ENCODE measurements around the gene RUVBL2.
A peak's percentile ranks its signal among the peaks of the same experiment; 100 is the strongest.

RUVBL2 gene

DNA sequence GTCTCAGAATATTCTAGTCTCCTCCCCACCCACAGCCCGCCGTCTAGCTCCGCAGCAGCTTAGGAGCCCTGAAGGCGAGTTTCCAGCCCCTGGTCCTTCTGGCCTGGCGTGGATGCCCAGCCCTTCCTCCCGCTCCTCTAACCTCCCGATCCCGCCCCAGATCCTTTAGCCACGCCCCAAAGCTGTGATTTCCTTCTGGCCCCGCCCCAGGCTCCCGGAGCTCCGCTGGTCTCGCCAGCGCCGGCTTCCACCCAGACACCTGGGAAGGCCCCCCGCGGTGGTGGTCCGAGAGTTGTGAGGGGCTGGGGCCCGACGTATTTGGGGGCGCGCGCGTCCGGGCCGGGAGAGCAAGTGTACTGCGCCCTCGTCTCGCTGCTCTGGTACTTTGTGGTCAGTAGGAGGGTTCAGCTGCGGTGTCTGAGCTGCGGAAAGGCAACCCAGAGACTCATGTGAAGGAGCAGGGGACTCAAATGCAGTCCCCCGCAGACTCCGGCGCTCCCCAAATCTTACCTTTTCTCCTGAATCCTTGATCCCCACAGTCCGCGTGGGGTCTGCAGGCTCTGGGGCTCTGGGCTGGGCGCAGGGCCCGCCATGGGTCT lies 64.0 kb downstream of the RUVBL2 start, which contains the start of gene CGB7:
TSS of gene CGB7 (minus strand) at position 114 of the 599 bp plus-strand sequence. CDS start 2,374 bp downstream, outside the sequence.
- Histone ChIP-seq H3K4me1 (ENCODE audit: control insufficient read depth in 2 of 2, insufficient read depth in 2 of 2, low read length in 2 of 2) (peaks cover 11 to 20% of the 10 kb centered on the region in 2 donors), H3K9ac (ENCODE audit: low read depth in 1 of 2, low read length in 2 of 2) (peak within 1 kb of the TSS in 1 of 2 donors; percentile 19), H3K36me3 (ENCODE audit: control insufficient read depth in 2 of 2, insufficient read depth in 2 of 2, low read length in 2 of 2) (no peaks in the 10 kb centered on the region), H3K27ac (ENCODE audit: low read depth in 2 of 2, low read length in 2 of 2) (no peak within 1 kb of the TSS), H3K4me3 (ENCODE audit: low read length in 2 of 2) (peak within 1 kb of the TSS; percentile 59 to 65), H3K9me3 (ENCODE audit: control insufficient read depth in 2 of 2, low read length in 2 of 2) (no peaks in the 10 kb centered on the region), H3K27me3 (ENCODE audit: control insufficient read depth in 2 of 2, insufficient read depth in 2 of 2, low read length in 2 of 2) (peaks cover 18 to 24% of the 10 kb centered on the region in 2 donors)

DNA sequence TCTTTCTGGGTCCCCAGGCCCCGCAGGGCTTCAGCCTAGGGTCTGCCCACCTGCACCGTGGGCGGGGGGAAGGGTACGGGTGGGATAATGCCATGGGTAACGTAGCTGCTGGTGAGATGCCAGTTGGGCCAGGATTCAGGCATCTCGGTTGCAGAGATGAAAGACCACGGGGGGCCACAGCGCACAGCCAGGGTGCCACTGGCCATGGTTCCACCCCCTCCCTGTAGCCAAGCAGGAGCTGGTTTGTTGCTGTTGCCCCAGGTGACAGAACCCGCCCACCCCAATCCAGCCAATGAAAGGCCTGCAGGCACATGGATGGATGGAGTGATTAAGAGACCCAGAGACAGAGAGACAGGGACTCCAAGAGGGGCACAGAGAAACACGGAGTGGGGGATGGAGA lies 64.9 kb downstream of the RUVBL2 start:
- Histone ChIP-seq H3K27me3 (ENCODE audit: control insufficient read depth in 2 of 2, insufficient read depth in 2 of 2, low read length in 2 of 2) (peaks cover 18 to 24% of the 10 kb centered on the region in 2 donors), H3K4me1 (ENCODE audit: control insufficient read depth in 2 of 2, insufficient read depth in 2 of 2, low read length in 2 of 2) (peaks cover 11 to 20% of the 10 kb centered on the region in 2 donors)

DNA sequence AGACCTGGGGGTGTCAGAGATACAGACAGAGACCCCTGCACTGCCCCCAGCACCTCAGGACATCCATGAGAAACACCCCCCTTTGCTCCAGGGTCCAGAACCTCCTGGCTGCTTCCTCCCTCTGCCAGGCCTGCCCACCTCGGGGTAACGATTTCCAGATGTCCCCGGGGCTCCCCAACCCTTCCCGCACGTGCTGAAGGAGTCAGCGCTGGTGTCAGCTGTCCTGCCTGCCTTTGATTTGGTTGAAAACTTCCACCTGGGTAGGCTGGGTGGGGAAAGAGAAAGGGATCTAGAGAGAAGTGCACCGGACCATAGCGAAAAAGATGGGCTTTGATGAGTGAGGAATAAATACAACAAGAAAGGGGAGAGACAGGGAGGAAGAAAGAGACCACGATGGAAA lies 65.4 kb downstream of the RUVBL2 start:
- Histone ChIP-seq H3K4me1 (ENCODE audit: control insufficient read depth in 2 of 2, insufficient read depth in 2 of 2, low read length in 2 of 2) (peaks cover 11 to 20% of the 10 kb centered on the region in 2 donors), H3K9me3 (ENCODE audit: control insufficient read depth in 2 of 2, low read length in 2 of 2) (no peaks in the 10 kb centered on the region), H3K4me3 (ENCODE audit: low read length in 2 of 2) (no peak overlapping the region), H3K9ac (ENCODE audit: low read depth in 1 of 2, low read length in 2 of 2) (no peak overlapping the region), H3K27ac (ENCODE audit: low read depth in 2 of 2, low read length in 2 of 2) (no peak overlapping the region), H3K36me3 (ENCODE audit: control insufficient read depth in 2 of 2, insufficient read depth in 2 of 2, low read length in 2 of 2) (no peaks in the 10 kb centered on the region), H3K27me3 (ENCODE audit: control insufficient read depth in 2 of 2, insufficient read depth in 2 of 2, low read length in 2 of 2) (peaks cover 18 to 27% of the 10 kb centered on the region in 2 donors)

More for the DNA sequence above, 64.9 kb downstream of the RUVBL2 start:
- Histone ChIP-seq H3K36me3 (ENCODE audit: control insufficient read depth in 2 of 2, insufficient read depth in 2 of 2, low read length in 2 of 2) (no peaks in the 10 kb centered on the region), H3K4me3 (ENCODE audit: low read length in 2 of 2) (no peak overlapping the region), H3K9ac (ENCODE audit: low read depth in 1 of 2, low read length in 2 of 2) (no peak overlapping the region), H3K27ac (ENCODE audit: low read depth in 2 of 2, low read length in 2 of 2) (no peak overlapping the region), H3K9me3 (ENCODE audit: control insufficient read depth in 2 of 2, low read length in 2 of 2) (no peaks in the 10 kb centered on the region)

DNA sequence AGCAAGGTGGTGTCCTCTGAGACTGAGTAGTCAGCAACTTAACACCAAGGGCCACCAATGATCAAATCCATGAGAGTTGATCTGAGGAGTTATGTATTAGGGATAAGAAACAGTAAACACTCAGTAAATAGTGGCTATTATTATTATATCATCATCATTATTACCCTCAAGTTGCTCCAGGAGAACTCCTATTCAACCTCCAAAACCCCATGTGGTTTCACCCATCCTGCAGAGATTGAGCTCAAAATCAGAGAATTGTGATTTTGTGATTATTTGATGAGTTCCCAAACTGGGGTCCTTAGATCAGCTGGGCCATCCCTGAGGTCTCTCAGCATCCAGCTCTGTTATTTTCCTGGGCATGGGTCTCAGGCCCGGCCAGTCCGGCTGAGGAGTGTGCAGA lies 67.3 kb downstream of the RUVBL2 start:
- H3K27me3 ChIP-seq (ENCODE audit: control insufficient read depth in 2 of 2, insufficient read depth in 2 of 2, low read length in 2 of 2): peaks cover 27 to 40% of the 10 kb centered on the region in 2 donors
- H3K27ac ChIP-seq (ENCODE audit: low read depth in 2 of 2, low read length in 2 of 2): no peak overlapping the region
- no peak overlapping the region for H3K9ac ChIP-seq (ENCODE audit: low read depth in 1 of 2, low read length in 2 of 2)
- H3K9me3 ChIP-seq (ENCODE audit: control insufficient read depth in 2 of 2, low read length in 2 of 2): no peaks in the 10 kb centered on the region
- peaks cover 10 to 19% of the 10 kb centered on the region in 2 donors for H3K4me1 ChIP-seq (ENCODE audit: control insufficient read depth in 2 of 2, insufficient read depth in 2 of 2, low read length in 2 of 2)
- H3K36me3 ChIP-seq (ENCODE audit: control insufficient read depth in 2 of 2, insufficient read depth in 2 of 2, low read length in 2 of 2): no peaks in the 10 kb centered on the region
- H3K4me3 ChIP-seq (ENCODE audit: low read length in 2 of 2): no peak overlapping the region

DNA sequence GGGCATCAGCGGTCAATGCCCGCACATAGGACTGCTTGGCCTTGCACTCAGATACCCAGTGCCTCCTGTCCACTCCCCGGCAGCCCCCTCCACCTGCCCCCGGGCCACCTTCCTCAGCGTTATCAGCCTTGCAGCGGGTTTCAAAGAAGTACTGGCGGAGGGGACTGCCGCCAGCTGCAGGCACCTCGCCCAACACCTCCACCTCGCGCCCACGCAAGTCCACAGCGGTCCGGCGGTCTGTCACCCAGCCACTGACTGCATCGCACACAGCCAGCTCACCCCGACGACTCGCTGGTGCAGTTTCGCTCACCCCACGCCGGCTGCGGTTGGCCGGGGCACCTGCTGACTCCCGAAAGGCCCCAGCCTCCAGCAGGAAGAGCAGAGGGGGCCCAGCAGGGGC lies 67.8 kb downstream of the RUVBL2 start:
- no peaks in the 10 kb centered on the region for H3K9me3 ChIP-seq (ENCODE audit: control insufficient read depth in 2 of 2, low read length in 2 of 2)
- no peak overlapping the region for H3K4me3 ChIP-seq (ENCODE audit: low read length in 2 of 2)
- H3K27me3 ChIP-seq (ENCODE audit: control insufficient read depth in 2 of 2, insufficient read depth in 2 of 2, low read length in 2 of 2): peaks cover 30 to 41% of the 10 kb centered on the region in 2 donors

DNA sequence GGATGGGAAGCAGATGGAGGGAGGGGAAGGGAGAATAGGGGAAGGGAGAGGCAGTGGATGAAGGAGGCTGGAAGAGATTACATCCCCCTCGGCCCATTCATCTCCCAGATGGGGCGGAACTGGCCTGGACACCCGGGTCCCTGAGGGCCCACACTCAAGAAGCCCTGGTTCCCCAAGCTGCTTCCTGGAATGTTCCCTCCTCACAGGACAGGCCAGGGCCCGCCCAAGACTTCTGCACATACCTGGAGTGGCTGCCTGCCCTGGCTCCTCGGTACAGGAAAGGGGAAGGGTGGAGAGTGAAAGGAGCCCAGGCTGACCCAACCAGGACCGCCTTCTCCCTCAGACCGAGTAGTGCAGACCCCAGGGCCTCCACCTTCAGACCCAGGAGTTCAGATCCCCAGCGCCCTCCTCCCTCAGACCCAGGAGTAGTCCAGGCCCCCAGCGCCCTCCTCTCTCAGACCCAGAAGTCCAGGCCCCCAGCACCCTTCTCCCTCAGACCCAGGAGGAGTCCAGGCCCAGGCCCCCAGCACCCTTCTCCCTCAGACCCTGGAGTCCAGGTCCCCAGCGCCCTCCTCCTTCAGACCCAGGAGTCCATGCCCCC lies 70.4 kb downstream of the RUVBL2 start:
- Histone ChIP-seq H3K9ac (ENCODE audit: low read depth in 1 of 2, low read length in 2 of 2) (no peak overlapping the region), H3K27ac (ENCODE audit: low read depth in 2 of 2, low read length in 2 of 2) (no peak overlapping the region), H3K36me3 (ENCODE audit: control insufficient read depth in 2 of 2, insufficient read depth in 2 of 2, low read length in 2 of 2) (no peaks in the 10 kb centered on the region), H3K9me3 (ENCODE audit: control insufficient read depth in 2 of 2, low read length in 2 of 2) (no peaks in the 10 kb centered on the region), H3K4me1 (ENCODE audit: control insufficient read depth in 2 of 2, insufficient read depth in 2 of 2, low read length in 2 of 2) (no peaks in the 10 kb centered on the region), H3K27me3 (ENCODE audit: control insufficient read depth in 2 of 2, insufficient read depth in 2 of 2, low read length in 2 of 2) (peaks cover 26 to 45% of the 10 kb centered on the region in 2 donors), H3K4me3 (ENCODE audit: low read length in 2 of 2) (no peak overlapping the region)

More for the DNA sequence above, 67.8 kb downstream of the RUVBL2 start:
- Histone ChIP-seq H3K9ac (ENCODE audit: low read depth in 1 of 2, low read length in 2 of 2) (no peak overlapping the region), H3K36me3 (ENCODE audit: control insufficient read depth in 2 of 2, insufficient read depth in 2 of 2, low read length in 2 of 2) (no peaks in the 10 kb centered on the region), H3K4me1 (ENCODE audit: control insufficient read depth in 2 of 2, insufficient read depth in 2 of 2, low read length in 2 of 2) (peaks cover 5 to 14% of the 10 kb centered on the region in 2 donors), H3K27ac (ENCODE audit: low read depth in 2 of 2, low read length in 2 of 2) (no peak overlapping the region)

DNA sequence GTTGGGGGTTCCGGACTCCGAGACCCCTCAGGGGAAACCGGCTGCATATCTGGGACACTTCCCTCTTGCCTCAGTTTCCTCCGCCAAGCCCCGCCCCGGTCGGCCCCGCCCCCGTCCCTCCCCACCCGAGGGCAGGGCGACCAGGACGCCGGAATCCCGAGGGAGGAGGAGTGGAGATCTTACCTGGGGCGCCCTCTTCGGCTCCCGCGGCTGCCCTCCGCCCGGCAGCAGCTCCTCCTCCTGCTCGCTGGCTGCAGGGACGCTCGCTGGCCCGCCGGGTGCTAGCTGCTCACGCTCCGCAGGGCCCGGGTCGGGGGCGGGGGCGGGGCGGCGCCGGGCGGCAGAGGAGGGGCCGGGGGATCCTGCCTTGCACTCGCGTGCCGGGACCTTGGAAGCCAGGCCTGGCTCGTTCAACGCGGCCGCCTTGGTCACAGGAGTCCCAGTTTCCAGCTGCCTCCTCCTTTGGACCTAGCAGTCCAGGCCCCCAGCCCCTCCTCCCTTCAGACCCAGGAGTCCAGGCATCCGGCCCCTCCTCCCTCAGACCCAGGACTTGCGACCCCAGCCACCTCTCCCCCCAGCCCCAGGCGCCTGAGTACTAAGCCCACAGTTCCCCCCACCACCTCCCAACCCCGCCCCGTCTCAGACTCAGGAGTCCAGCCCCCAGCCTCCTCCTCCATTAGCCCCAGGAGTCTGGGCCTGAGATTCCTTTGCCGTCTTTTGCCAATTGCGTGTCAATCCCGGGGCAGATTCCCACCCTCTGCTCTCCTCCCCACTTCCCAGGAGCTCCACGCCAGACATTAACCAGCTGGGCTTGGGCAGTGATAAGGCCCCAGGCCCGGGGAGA lies 71.3 kb downstream of the RUVBL2 start, which contains the start of gene NTF4:
TSS of gene NTF4 (minus strand) at position 51 of the 844 bp plus-strand sequence. CDS start 2,821 bp downstream, outside the sequence.
- Histone ChIP-seq H3K27ac (ENCODE audit: low read depth in 2 of 2, low read length in 2 of 2) (no peak within 1 kb of the TSS), H3K9ac (ENCODE audit: low read depth in 1 of 2, low read length in 2 of 2) (no peak within 1 kb of the TSS), H3K27me3 (ENCODE audit: control insufficient read depth in 2 of 2, insufficient read depth in 2 of 2, low read length in 2 of 2) (peaks cover 26 to 40% of the 10 kb centered on the region in 2 donors)

More for the DNA sequence above, 71.3 kb downstream of the RUVBL2 start, which contains the start of gene NTF4:
- no peaks in the 10 kb centered on the region for H3K4me1 ChIP-seq (ENCODE audit: control insufficient read depth in 2 of 2, insufficient read depth in 2 of 2, low read length in 2 of 2)
- no peaks in the 10 kb centered on the region for H3K36me3 ChIP-seq (ENCODE audit: control insufficient read depth in 2 of 2, insufficient read depth in 2 of 2, low read length in 2 of 2)
- no peak within 1 kb of the TSS for H3K4me3 ChIP-seq (ENCODE audit: low read length in 2 of 2)
- H3K9me3 ChIP-seq (ENCODE audit: control insufficient read depth in 2 of 2, low read length in 2 of 2): no peaks in the 10 kb centered on the region

All from mucosa of rectum (tissue), 2 donors.